Esophagus muscularis mucosa (tissue), 3 donors: ENCODE results near the gene C19orf53.

Source experiments
- CTCF ChIP-seq, 3 experiments: fragments of 200-600 bp in 2 of 3; fragments of 450-650 bp in 1 of 3; sonication (generic) in 2 of 3; IDR thresholded peaks; one replicate each; pipeline ENCODE4 v1.5.1; 2017 to 2019; ENCODE audit warnings: antibody characterized with exemption in 3 of 3, mild to moderate bottlenecking in 2 of 3, moderate library complexity in 1 of 3
- EP300 ChIP-seq: sonication (generic); formaldehyde crosslinking; IDR thresholded peaks from one replicate; pipeline ENCODE4 v1.6.1; 2017; ENCODE audit warnings: antibody characterized with exemption

- no peak for TF ChIP-seq EP300
- no peak for TF ChIP-seq CTCF (IDR thresholded peaks at IDR 0.05)
Measured at GRCh38 chr19:13762635-13763235, 11.5 kb upstream of the C19orf53 start.
